ENCODE results near the gene CASP9. TPM values are rescaled to one million over a fixed set of nuclear protein-coding genes. Genes with fewer than 3 reads are reported as not detected.

The CASP9 gene
- total RNA-seq, 2 experiments from 2014 or later: 6.3 to 6.5 TPM

DNA sequence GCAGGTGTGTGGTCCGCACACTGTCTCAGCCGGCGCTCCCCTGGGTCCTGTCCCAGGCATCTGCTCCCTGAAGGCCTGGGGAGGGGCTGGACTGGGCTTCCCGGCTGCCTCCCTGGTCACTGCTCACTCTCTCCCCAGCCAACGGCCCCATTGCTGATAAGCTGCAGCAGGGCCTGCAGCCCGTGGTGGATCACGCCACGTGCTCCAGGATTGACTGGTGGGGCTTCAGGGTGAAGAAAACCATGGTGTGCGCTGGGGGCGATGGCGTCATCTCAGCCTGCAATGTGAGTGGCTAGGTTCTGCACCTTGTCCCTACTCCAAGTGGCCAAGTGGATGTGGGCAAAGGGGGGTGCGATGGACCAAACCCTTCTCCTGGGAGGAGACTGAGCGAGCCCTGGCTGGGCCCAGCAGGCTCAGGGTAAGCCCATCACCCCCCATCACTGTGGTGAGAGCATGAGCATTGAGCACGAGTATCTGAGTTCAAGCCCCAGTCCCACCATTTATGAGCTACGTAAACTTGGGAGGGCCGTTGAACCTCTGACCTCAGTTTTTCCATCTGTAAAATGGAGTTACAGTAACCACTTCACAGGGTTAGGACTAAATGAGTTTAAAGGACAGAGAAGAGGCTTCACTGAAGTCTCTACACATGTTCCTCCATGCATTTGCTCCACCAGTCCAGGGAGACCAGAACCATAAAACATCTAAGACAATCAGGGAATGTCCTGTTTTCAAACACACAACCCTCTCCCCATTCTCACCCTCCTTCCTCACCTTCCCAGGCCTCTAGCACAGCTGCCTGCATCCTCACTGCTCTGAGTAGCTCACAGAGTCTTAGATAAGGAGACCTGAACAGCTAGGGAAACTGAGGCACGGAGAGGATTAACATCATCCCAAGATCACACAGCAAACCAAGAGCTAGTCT, 79.3 kb downstream of the CASP9 start:
- Mint-ChIP-seq H3K27me3 (ENCODE audit: low read depth) (peaks cover 2% of the 10 kb centered on the region), H3K4me3 (no peak overlapping the region), H3K36me3 (ENCODE audit: low read depth) (no peaks in the 10 kb centered on the region), H3K9me3 (no peaks in the 10 kb centered on the region), H3K27ac (no peak overlapping the region), H3K4me1 (ENCODE audit: low read depth) (no peaks in the 10 kb centered on the region)
- intact Hi-C loops (cut with micrococcal nuclease): no loop called here
- no peak for DNase-seq
- CTCF ChIA-PET: interaction anchor here (0.7 to 1.2 kb wide), 2 partner anchors 10 to 68 kb away, joined by 3 to 5 read pairs; no protein-coding TSS in a partner anchor

DNA sequence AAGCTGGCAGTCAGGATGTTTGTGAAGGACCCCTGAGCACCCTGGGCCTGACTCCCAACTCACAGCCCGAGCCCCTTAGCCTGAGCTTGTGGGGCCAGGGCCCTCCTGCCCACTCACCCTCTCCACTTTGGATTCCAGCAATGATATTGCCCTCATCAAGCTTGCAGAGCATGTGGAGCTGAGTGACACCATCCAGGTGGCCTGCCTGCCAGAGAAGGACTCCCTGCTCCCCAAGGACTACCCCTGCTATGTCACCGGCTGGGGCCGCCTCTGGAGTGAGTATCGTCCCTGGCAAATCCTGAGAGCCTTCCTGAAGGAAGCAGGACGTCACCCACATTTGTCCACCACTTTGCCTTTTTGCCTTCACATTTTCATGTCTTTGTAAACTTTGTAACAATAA, 80.7 kb downstream of the CASP9 start:
- H3K4me1 Mint-ChIP-seq (ENCODE audit: low read depth): no peaks in the 10 kb centered on the region
- intact Hi-C loops (cut with micrococcal nuclease): no loop called here
- peaks cover 2% of the 10 kb centered on the region for H3K27me3 Mint-ChIP-seq (ENCODE audit: low read depth)
- H3K4me3 Mint-ChIP-seq: no peak overlapping the region
- H3K9me3 Mint-ChIP-seq: no peaks in the 10 kb centered on the region
- no peaks in the 10 kb centered on the region for H3K36me3 Mint-ChIP-seq (ENCODE audit: low read depth)
- no peak for DNase-seq
- H3K27ac Mint-ChIP-seq: no peak overlapping the region
- CTCF ChIA-PET: no interaction called here

DNA sequence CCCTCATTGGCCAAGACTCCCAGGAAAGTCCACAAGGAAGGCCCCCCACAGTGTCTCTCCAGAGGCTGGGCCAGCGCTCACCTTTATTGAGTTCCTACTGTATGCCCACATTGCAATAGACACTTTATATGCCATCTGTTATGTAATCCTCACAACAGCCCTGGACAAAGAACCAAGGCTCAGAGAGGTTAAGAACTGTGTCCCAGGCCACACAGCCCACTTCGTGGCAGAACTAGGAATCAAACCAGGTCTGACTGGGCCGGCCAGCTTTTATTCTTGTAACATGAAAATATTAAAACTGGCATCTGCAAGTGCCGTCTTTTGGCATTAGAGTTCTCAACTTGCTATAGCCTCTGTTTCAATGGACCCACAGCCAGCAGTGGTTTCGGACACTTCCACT, 81.3 kb downstream of the CASP9 start:
- CTCF ChIA-PET: no interaction called here
- H3K9me3 Mint-ChIP-seq: no peaks in the 10 kb centered on the region
- intact Hi-C loops (cut with micrococcal nuclease): no loop called here
- H3K36me3 Mint-ChIP-seq (ENCODE audit: low read depth): no peaks in the 10 kb centered on the region
- H3K27me3 Mint-ChIP-seq (ENCODE audit: low read depth): peaks cover 2% of the 10 kb centered on the region
- H3K27ac Mint-ChIP-seq: no peak overlapping the region
- no peak overlapping the region for H3K4me3 Mint-ChIP-seq
- no peak for DNase-seq
- no peaks in the 10 kb centered on the region for H3K4me1 Mint-ChIP-seq (ENCODE audit: low read depth)

DNA sequence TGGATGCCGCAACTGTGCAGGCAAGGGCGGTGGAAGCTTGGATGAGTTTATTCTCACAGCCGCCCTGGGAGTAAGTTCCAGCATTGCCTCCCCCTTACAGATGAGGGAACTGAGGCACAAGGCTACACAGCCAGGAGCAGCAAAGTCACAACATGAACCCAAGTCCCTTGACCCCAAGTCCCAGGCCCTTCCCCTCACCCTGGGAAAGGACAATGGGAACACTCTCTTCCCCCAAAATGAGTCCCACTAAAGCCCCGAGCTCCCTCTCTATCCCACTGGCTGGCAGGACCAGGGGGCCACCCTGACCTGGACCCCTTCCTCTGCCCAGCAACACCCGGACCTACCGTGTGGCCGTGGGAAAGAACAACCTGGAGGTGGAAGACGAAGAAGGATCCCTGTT, 81.9 kb downstream of the CASP9 start:
- peaks cover 2% of the 10 kb centered on the region for H3K27me3 Mint-ChIP-seq (ENCODE audit: low read depth)
- H3K9me3 Mint-ChIP-seq: no peaks in the 10 kb centered on the region
- no peak overlapping the region for H3K4me3 Mint-ChIP-seq
- H3K36me3 Mint-ChIP-seq (ENCODE audit: low read depth): no peaks in the 10 kb centered on the region
- DNase-seq: no peak
- CTCF ChIA-PET: interaction anchor here (0.7 kb wide), 1 partner anchor 113 kb away, joined by 3 read pairs; no protein-coding TSS in a partner anchor
- no peaks in the 10 kb centered on the region for H3K4me1 Mint-ChIP-seq (ENCODE audit: low read depth)
- intact Hi-C loops (cut with micrococcal nuclease): no loop called here
- H3K27ac Mint-ChIP-seq: no peak overlapping the region

Other genes starting within 250 kb of the CASP9 start
- 10 to 100 TPM; 35.0 to 36.0 TPM for gene EFHD2, start 114.3 kb downstream of the CASP9 start, total RNA-seq
- gene CTRC, start 85.8 kb downstream of the CASP9 start, total RNA-seq: not detected
- not detected for gene CELA2A, start 67.5 kb downstream of the CASP9 start, total RNA-seq
- not detected for gene CELA2B, start 48.1 kb downstream of the CASP9 start, total RNA-seq
- 1 to 10 TPM; 7.1 to 9.8 TPM for gene DNAJC16, start 2.6 kb upstream of the CASP9 start, total RNA-seq
- gene AGMAT, start 60.8 kb upstream of the CASP9 start, total RNA-seq: 10 to 100 TPM; 15.9 to 16.2 TPM
- 10 to 100 TPM; 19.6 to 20.7 TPM for gene DDI2, start 93.2 kb upstream of the CASP9 start, total RNA-seq
- 10 to 100 TPM; 44.2 to 48.3 TPM for gene PLEKHM2, start 160.1 kb upstream of the CASP9 start, total RNA-seq
- under 1 TPM; 0.43 to 0.74 TPM for gene SLC25A34, start 212.0 kb upstream of the CASP9 start, total RNA-seq
- gene TMEM82, start 218.3 kb upstream of the CASP9 start, total RNA-seq: not detected
- gene FBLIM1, start 234.6 kb upstream of the CASP9 start, total RNA-seq: not detected

All from activated naive CD4-positive, alpha-beta T cell treated with anti-CD3 and anti-CD28 coated beads for 36 hours (primary cell).